HuH-7 (cell line): ENCODE data around the gene FOXA3.
"Not testable (repeated sequence)": the region's sequence is repeated elsewhere in the genome, so short reads cannot be mapped to it uniquely, and the experiment has no call there.

ENCODE experiments used
- DNase-seq: peaks from one replicate; pipeline ENCODE4 v3.0.0; 2011; ENCODE audit warnings: low spot score

The FOXA3 gene

GRCh38 chr19:45890877-45891276, 26.8 kb downstream of the FOXA3 start:
- DNase-seq = no peak

GRCh38 chr19:45895519-45895972, 31.4 kb downstream of the FOXA3 start:
- no peak for DNase-seq

- not testable (repeated sequence) for DNase-seq
These were observed 32.0 kb downstream of the FOXA3 start for GRCh38 chr19:45895983-45896599.

- no peak for DNase-seq
These were observed 33.2 kb downstream of the FOXA3 start for GRCh38 chr19:45897261-45897812.

GRCh38 chr19:45899253-45899652, 35.1 kb downstream of the FOXA3 start:
- no peak for DNase-seq

GRCh38 chr19:45899919-45900589, 35.9 kb downstream of the FOXA3 start:
- no peak for DNase-seq

GRCh38 chr19:45900738-45901431, 36.8 kb downstream of the FOXA3 start:
- no peak for DNase-seq

- no peak for DNase-seq
These were observed 37.3 kb downstream of the FOXA3 start for GRCh38 chr19:45901432-45901911.

- DNase-seq = no peak
These were observed 38.0 kb downstream of the FOXA3 start, which contains the start of gene MYPOP for GRCh38 chr19:45901912-45902650. TSS of gene MYPOP (minus strand) at chr19:45902613. CDS start at chr19:45901773, 840 bp downstream.

GRCh38 chr19:45902651-45903625, 38.8 kb downstream of the FOXA3 start:
- DNase-seq = peak; percentile 100

GRCh38 chr19:45905011-45905410, 40.9 kb downstream of the FOXA3 start:
- no peak for DNase-seq

- DNase-seq = no peak
These were observed 42.1 kb downstream of the FOXA3 start for GRCh38 chr19:45906221-45906620.

- no peak for DNase-seq
These were observed 44.8 kb downstream of the FOXA3 start for GRCh38 chr19:45908956-45909355.

GRCh38 chr19:45911291-45911690, 47.2 kb downstream of the FOXA3 start:
- DNase-seq = no peak

- peak; percentile 52 for DNase-seq
These were observed 50.0 kb downstream of the FOXA3 start, which contains the start of gene NANOS2 for GRCh38 chr19:45913874-45914830. TSS of gene NANOS2 (minus strand) at chr19:45914778. CDS start at chr19:45914693, 85 bp downstream.

GRCh38 chr19:45917421-45918091, 53.4 kb downstream of the FOXA3 start:
- no peak for DNase-seq

GRCh38 chr19:45918721-45919120, 54.6 kb downstream of the FOXA3 start:
- no peak for DNase-seq

- DNase-seq = no peak
These were observed 55.6 kb downstream of the FOXA3 start for GRCh38 chr19:45919678-45920077.

GRCh38 chr19:45920458-45920857, 56.3 kb downstream of the FOXA3 start:
- no peak for DNase-seq
